Endodermal cell (in vitro differentiated cells): ENCODE results near the gene SELPLG. TPM values are rescaled to one million over a fixed set of nuclear protein-coding genes. Genes with fewer than 3 reads are reported as not detected.

ENCODE experiments used
- DNase-seq: peaks from one replicate; pipeline ENCODE4 v3.0.0-alpha.2; 2017
- H3K27ac ChIP-seq: 2 replicates; pipeline ENCODE4 v1.5.1; 2013; ENCODE audit warnings: mild to moderate bottlenecking, low read depth, low read length, moderate library complexity
- H3K27me3 ChIP-seq: 2 replicates; pipeline ENCODE4 v1.6.1; 2013; ENCODE audit warnings: mild to moderate bottlenecking, low read length, moderate library complexity; ENCODE audit not compliant: insufficient read depth, control insufficient read depth, poor library complexity, severe bottlenecking
- H3K36me3 ChIP-seq: 2 replicates; pipeline ENCODE4 v1.7.0; 2013; ENCODE audit warnings: mild to moderate bottlenecking, low read length, moderate library complexity; ENCODE audit not compliant: control insufficient read depth, insufficient read depth
- H3K4me1 ChIP-seq: one replicate; pipeline ENCODE4 v1.7.0; 2013; ENCODE audit warnings: low read length; ENCODE audit not compliant: control insufficient read depth, insufficient read depth
- H3K4me3 ChIP-seq: 2 replicates; pipeline ENCODE4 v1.5.1; 2013; ENCODE audit warnings: mild to moderate bottlenecking, low read length, moderate library complexity
- H3K9ac ChIP-seq: 2 replicates; pipeline ENCODE4 v1.6.1; 2013; ENCODE audit warnings: mild to moderate bottlenecking, low read length, moderate library complexity; ENCODE audit not compliant: poor library complexity, severe bottlenecking; ENCODE audit errors: extremely low read depth
- H3K9me3 ChIP-seq: 2 replicates; pipeline ENCODE4 v1.6.1; 2013; ENCODE audit warnings: mild to moderate bottlenecking, low read length, moderate library complexity; ENCODE audit not compliant: control insufficient read depth
- H3K27ac Mint-ChIP-seq: 2 replicates; pipeline ENCODE4 v1.8.0; 2020; ENCODE audit warnings: mixed read lengths
- H3K27me3 Mint-ChIP-seq: 2 replicates; pipeline ENCODE4 v1.8.0; 2021; ENCODE audit warnings: mild to moderate bottlenecking, mixed read lengths; ENCODE audit not compliant: insufficient read depth
- H3K36me3 Mint-ChIP-seq: 2 replicates; pipeline ENCODE4 v1.8.0; 2020; ENCODE audit warnings: low read depth, mixed read lengths
- H3K4me1 Mint-ChIP-seq: 2 replicates; pipeline ENCODE4 v1.8.0; 2020; ENCODE audit warnings: mixed read lengths
- H3K4me3 Mint-ChIP-seq: 2 replicates; pipeline ENCODE4 v1.8.0; 2020; ENCODE audit warnings: mild to moderate bottlenecking, moderate library complexity, mixed read lengths
- H3K9me3 Mint-ChIP-seq: 2 replicates; pipeline ENCODE4 v1.8.0; 2020; ENCODE audit warnings: mild to moderate bottlenecking, mixed read lengths
- CTCF ChIP-seq: fragments of 200-600 bp; sonication (generic); conservative IDR thresholded peaks from 2 replicates; pipeline ENCODE4 v1.5.0; 2021; ENCODE audit warnings: antibody characterized with exemption, mild to moderate bottlenecking
- WGBS, 2 experiments: methylation state at CpG; one replicate each; pipeline versions ENCODE4 v1.1.5 to v1.1.7; 2013; ENCODE audit warnings: missing lambda C conversion rate in 2 of 2, mixed read lengths in 1 of 2; ENCODE audit not compliant: insufficient coverage in 1 of 2, insufficient read length in 1 of 2; 5-methylcytosine and 5-hydroxymethylcytosine counted together
- total RNA-seq, 2 donors: library from RNA; stranded (reverse); fragmentation: NEBNext Ultra II Directional in 1 of 2; extraction: Animal tissue kit (Norgen Biotek cat#: 25700) in 1 of 2; gene quantifications; 2 replicates in 1 of 2; 3 replicates in 1 of 2; pipeline ENCODE4 v1.2.1, GENCODE V29; 2021

Gene SELPLG
- total RNA-seq, 2 donors from 2014 or later, result 0.13 TPM; not detected in 1

- Mint-ChIP-seq H3K4me3 (no peak overlapping the region), H3K4me1 (no peaks in the 10 kb centered on the region), H3K9me3 (peaks cover 9% of the 10 kb centered on the region), H3K27ac (no peak overlapping the region), H3K36me3 (no peaks in the 10 kb centered on the region), H3K27me3 (peaks cover 2% of the 10 kb centered on the region)
- Histone ChIP-seq H3K9ac (no peak overlapping the region), H3K4me3 (no peak overlapping the region), H3K36me3 (no peaks in the 10 kb centered on the region), H3K9me3 (no peaks in the 10 kb centered on the region), H3K27me3 (no peaks in the 10 kb centered on the region), H3K27ac (no peak overlapping the region), H3K4me1 (no peaks in the 10 kb centered on the region)
- WGBS, 2 experiments, result 88 to 92% methylated on average over 6 of the region's 6 CpGs
- no peak for TF ChIP-seq CTCF
- DNase-seq, result no peak
These were observed 19.1 kb downstream of the SELPLG start for GRCh38 chr12:108614639-108615038.

- Histone ChIP-seq H3K27ac (no peak overlapping the region), H3K4me3 (no peak overlapping the region), H3K9me3 (no peaks in the 10 kb centered on the region), H3K9ac (no peak overlapping the region), H3K4me1 (no peaks in the 10 kb centered on the region), H3K27me3 (no peaks in the 10 kb centered on the region), H3K36me3 (no peaks in the 10 kb centered on the region)
- no peak overlapping the region for H3K27ac Mint-ChIP-seq
- H3K4me1 Mint-ChIP-seq, result no peaks in the 10 kb centered on the region
- no peak for DNase-seq
- WGBS, 2 experiments, result 84 to 93% methylated on average over 3 to 4 of the region's 4 CpGs
- peaks cover 9% of the 10 kb centered on the region for H3K9me3 Mint-ChIP-seq
- H3K36me3 Mint-ChIP-seq, result no peaks in the 10 kb centered on the region
- H3K4me3 Mint-ChIP-seq, result no peak overlapping the region
- H3K27me3 Mint-ChIP-seq, result peaks cover 2% of the 10 kb centered on the region
- TF ChIP-seq CTCF, result no peak
These were observed 19.7 kb downstream of the SELPLG start for GRCh38 chr12:108614041-108614440.

GRCh38 chr12:108613548-108613947, 20.1 kb downstream of the SELPLG start:
- H3K27me3 Mint-ChIP-seq, result peaks cover 2% of the 10 kb centered on the region
- Histone ChIP-seq H3K36me3 (no peaks in the 10 kb centered on the region), H3K9me3 (no peaks in the 10 kb centered on the region), H3K9ac (no peak overlapping the region), H3K4me3 (no peak overlapping the region), H3K27ac (no peak overlapping the region), H3K4me1 (no peaks in the 10 kb centered on the region), H3K27me3 (no peaks in the 10 kb centered on the region)
- H3K4me3 Mint-ChIP-seq, result no peak overlapping the region
- 62 to 85% methylated on average over 3 to 9 of the region's 9 CpGs for WGBS, 2 experiments
- no peaks in the 10 kb centered on the region for H3K36me3 Mint-ChIP-seq
- H3K4me1 Mint-ChIP-seq, result no peaks in the 10 kb centered on the region
- H3K27ac Mint-ChIP-seq, result no peak overlapping the region
- no peak for TF ChIP-seq CTCF
- peaks cover 9% of the 10 kb centered on the region for H3K9me3 Mint-ChIP-seq
- no peak for DNase-seq
